Upper lobe of right lung (tissue), 1 donor: ENCODE measurements around the gene LRRC2. TPM values are rescaled to one million over a fixed set of nuclear protein-coding genes. Genes with fewer than 3 reads are reported as not detected.
A peak's percentile ranks its signal among the peaks of the same experiment; 100 is the strongest.

Experiments
- ATAC-seq: fragments of 200-7000 bp; cut with Tn5 transposase; one replicate; pipeline ENCODE4 v1.9.1; 2020; ENCODE audit warnings: mild to moderate bottlenecking, moderate library complexity
- DNase-seq: peaks from one replicate; pipeline ENCODE4 v3.0.0-alpha.2; 2020
- H3K27ac ChIP-seq: fragments of 200-600 bp; one replicate; pipeline ENCODE4 v1.8.0; 2022
- H3K27me3 ChIP-seq: fragments of 200-600 bp; one replicate; pipeline ENCODE4 v1.8.0; 2022; ENCODE audit warnings: mild to moderate bottlenecking
- H3K36me3 ChIP-seq: fragments of 200-600 bp; one replicate; pipeline ENCODE4 v1.8.0; 2022
- H3K4me1 ChIP-seq: fragments of 200-600 bp; one replicate; pipeline ENCODE4 v1.8.0; 2022
- H3K4me3 ChIP-seq: fragments of 200-600 bp; one replicate; pipeline ENCODE4 v1.8.0; 2022; ENCODE audit warnings: mild to moderate bottlenecking
- H3K9me3 ChIP-seq: fragments of 200-600 bp; one replicate; pipeline ENCODE4 v1.8.0; 2022
- CTCF ChIP-seq: fragments of 200-600 bp; IDR thresholded peaks from one replicate; pipeline ENCODE4 v1.8.0; 2022; ENCODE audit warnings: antibody characterized with exemption
- intact Hi-C: fragments of 100-400 bp; cut with DNase I; formaldehyde crosslinking; loops from one replicate; pipeline ENCODE4 v1.11.0; 2022
- total RNA-seq: library from RNA; stranded (reverse); fragmentation: NEBNext Ultra II Directional; extraction: Animal tissue kit (Norgen Biotek cat#: 25700); gene quantifications from one replicate; pipeline ENCODE4 v1.2.1, GENCODE V29; 2021
- donor health status: DM: no; HTN: yes; CAD: no; lungs with severe emphysema.

The LRRC2 gene
- total RNA-seq, 1 donor from 2014 or later = 2.9 TPM

GRCh38 chr3:46501702-46502101, 64.4 kb downstream of the LRRC2 start:
- no peak for ATAC-seq
- no peak for DNase-seq
- H3K4me1 ChIP-seq = peaks cover 4% of the 10 kb centered on the region
- H3K27me3 ChIP-seq = no peaks in the 10 kb centered on the region
- no peak overlapping the region for H3K27ac ChIP-seq
- H3K4me3 ChIP-seq = no peak overlapping the region
- H3K9me3 ChIP-seq = no peaks in the 10 kb centered on the region
- H3K36me3 ChIP-seq = no peaks in the 10 kb centered on the region
- no peak for TF ChIP-seq CTCF
- intact Hi-C loops = no loop called here

- H3K27ac ChIP-seq = no peak overlapping the region
- no peaks in the 10 kb centered on the region for H3K36me3 ChIP-seq
- ATAC-seq = no peak
- H3K4me1 ChIP-seq = peaks cover 4% of the 10 kb centered on the region
- TF ChIP-seq CTCF = no peak
- intact Hi-C loops = no loop called here
- H3K4me3 ChIP-seq = no peak overlapping the region
- H3K9me3 ChIP-seq = no peaks in the 10 kb centered on the region
- no peak for DNase-seq
- H3K27me3 ChIP-seq = no peaks in the 10 kb centered on the region
These were observed 65.2 kb downstream of the LRRC2 start for GRCh38 chr3:46500656-46501635.

GRCh38 chr3:46498916-46499519, 67.1 kb downstream of the LRRC2 start:
- peaks cover 4% of the 10 kb centered on the region for H3K4me1 ChIP-seq
- no peak for TF ChIP-seq CTCF
- intact Hi-C loops = loop anchor here (10.0 kb wide), 1 partner anchor 126 kb away; no protein-coding TSS in a partner anchor
- no peaks in the 10 kb centered on the region for H3K27me3 ChIP-seq
- no peaks in the 10 kb centered on the region for H3K36me3 ChIP-seq
- H3K4me3 ChIP-seq = no peak overlapping the region
- H3K27ac ChIP-seq = no peak overlapping the region
- H3K9me3 ChIP-seq = no peaks in the 10 kb centered on the region
- DNase-seq (no peak), ATAC-seq (no peak)

- Histone ChIP-seq H3K4me3 (no peak within 1 kb of the TSS), H3K36me3 (no peaks in the 10 kb centered on the region), H3K27ac (no peak within 1 kb of the TSS), H3K9me3 (no peaks in the 10 kb centered on the region), H3K27me3 (no peaks in the 10 kb centered on the region), H3K4me1 (peaks cover 4% of the 10 kb centered on the region)
- no peak for ATAC-seq
- TF ChIP-seq CTCF = no peak
- intact Hi-C loops = loop anchor here (10.0 kb wide), 1 partner anchor 127 kb away; no protein-coding TSS in a partner anchor
- no peak for DNase-seq
These were observed 68.4 kb downstream of the LRRC2 start, which contains the start of gene RTP3 for GRCh38 chr3:46497556-46498265. RTP3 (plus strand) TSS chr3:46497976; CDS start chr3:46498063, 87 bp downstream.

- peak; percentile 35 for TF ChIP-seq CTCF
- DNase-seq (no peak), ATAC-seq (no peak)
- Histone ChIP-seq H3K4me1 (peaks cover 4% of the 10 kb centered on the region), H3K27ac (no peak overlapping the region), H3K36me3 (no peaks in the 10 kb centered on the region), H3K27me3 (no peaks in the 10 kb centered on the region), H3K4me3 (no peak overlapping the region), H3K9me3 (no peaks in the 10 kb centered on the region)
- intact Hi-C loops = loop anchor here (10.0 kb wide), 1 partner anchor 128 kb away; no protein-coding TSS in a partner anchor
These were observed 69.2 kb downstream of the LRRC2 start for GRCh38 chr3:46496746-46497555.
